Fibroblast of the conjunctiva (primary cell): ENCODE results near the gene EPHA6.

ENCODE experiments used
- DNase-seq: peaks from one replicate; pipeline ENCODE4 v3.0.0-alpha.2; 2010; ENCODE audit warnings: low read depth

The EPHA6 gene

DNA sequence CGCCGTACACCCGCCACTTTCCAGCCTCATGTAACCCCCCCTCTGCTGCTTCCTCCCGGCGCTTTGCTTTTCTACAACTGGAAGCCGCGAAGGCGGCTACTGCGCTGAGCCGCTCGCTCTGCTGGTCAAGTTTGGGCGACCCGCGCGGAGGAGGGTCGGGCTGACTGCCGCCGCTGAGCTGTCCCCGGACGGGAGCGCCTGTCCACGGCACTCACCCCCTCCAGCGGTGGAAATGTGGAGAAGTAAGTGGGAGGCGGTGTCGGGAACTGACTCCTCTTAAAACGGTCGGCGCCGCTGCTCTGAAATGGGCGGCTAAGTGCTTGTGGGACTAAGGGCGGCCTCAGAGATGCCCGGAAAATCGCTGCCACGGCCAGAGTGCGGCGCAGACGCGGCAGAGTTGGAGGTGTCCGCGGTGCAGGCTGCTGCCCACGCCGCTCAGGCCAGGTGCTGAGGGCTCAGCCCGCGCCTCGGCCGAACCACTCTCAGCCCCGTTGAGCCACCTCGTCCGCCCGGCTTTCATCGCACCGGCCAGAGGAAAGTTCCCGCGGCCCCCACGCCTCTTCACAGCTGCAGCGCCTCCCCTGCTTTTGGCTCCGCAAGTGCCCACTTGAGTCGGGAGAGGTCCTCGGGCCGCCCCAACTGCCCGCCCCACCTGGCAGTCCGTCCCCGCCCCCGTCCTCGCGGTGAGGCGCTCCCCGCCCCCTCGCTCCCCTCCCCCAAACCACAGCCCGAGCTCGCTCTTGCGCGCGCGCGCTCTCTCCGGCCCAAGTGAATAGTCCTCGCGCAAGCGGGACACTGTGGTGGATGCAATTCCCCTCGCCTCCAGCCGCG is at the start of gene EPHA6:
TSS of gene EPHA6 (plus strand) at position 775 of the 831 bp plus-strand sequence.
- DNase-seq = peak; percentile 17

DNA sequence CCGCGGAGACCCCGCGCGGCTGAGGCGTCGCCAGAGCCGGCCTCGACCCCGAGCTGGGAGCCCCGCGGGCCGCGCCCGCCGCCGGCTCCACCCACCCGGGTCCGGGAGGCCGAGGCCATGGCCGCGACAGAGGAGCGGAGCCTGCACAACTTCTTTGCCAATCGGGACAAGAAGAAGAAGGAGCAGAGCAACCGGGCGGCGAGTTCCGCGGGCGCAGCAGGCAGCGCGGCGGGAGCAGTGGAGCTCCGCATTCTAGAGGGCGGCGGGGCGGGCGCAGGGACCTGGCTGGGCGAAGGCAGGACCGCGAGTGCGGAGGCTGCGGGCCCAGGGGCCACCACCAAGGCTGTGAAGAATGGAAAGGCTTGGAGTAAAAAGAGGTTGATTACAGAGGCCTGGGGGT is 37.6 kb upstream of the EPHA6 start:
- no peak for DNase-seq

DNA sequence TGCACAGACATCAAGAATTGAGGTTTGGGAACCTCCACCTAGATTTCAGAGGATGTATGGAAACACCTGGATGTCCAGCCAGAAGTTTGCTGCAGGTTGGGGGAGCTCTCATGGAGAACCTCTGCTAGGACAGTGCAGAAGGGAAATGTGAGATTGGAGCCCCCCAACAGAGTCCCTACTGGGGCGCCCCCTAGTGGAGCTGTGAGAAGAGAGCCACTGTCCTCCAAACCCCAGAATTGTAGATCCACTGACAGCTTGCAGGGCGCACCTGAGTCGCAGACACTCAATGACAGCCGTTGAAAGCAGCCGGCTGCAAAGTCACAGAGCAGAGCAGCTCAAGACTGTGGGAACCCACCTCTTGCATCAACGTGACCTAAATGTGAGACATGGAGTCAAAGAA is 34.6 kb upstream of the EPHA6 start:
- DNase-seq = no peak

DNA sequence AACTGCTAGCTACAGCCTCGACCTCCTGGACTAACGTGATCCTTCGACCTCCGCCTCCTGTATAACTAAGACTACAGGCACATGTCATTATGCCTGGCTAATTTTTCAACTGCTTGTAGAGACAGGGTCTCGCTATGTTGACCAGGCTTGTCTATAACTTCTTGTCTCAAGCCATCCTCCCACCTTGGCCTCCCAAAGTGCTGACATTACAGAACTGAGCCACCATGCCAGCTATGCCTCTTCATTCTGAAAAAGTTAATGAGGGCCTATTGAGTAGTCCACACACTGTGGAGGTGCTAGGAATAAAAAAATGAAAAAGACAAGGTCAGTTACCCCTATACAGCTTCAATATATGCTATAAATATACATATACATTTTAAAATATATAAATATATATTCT is 18.3 kb upstream of the EPHA6 start:
- no peak for DNase-seq

DNA sequence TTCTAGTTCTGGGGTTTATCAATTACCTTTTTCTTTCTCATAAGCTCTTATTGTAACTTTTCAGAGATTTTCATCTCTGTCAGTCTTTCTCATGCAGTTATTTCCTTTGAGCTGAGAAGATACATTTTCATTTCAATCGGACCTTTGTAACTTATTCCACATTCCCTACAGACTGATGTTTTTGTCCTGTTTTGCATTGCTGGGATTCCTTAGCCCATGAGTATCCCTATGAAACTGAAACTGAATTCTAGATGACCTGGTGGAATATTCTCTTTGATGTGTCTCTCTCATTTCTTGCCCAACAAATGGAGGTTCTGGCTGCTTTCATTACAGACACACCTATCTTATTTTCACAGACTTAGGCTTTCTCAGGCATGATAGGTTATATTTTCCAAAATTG is 10.5 kb upstream of the EPHA6 start:
- no peak for DNase-seq

GRCh38 chr3:96806341-96806740 is 8.1 kb upstream of the EPHA6 start:
- no peak for DNase-seq

DNA sequence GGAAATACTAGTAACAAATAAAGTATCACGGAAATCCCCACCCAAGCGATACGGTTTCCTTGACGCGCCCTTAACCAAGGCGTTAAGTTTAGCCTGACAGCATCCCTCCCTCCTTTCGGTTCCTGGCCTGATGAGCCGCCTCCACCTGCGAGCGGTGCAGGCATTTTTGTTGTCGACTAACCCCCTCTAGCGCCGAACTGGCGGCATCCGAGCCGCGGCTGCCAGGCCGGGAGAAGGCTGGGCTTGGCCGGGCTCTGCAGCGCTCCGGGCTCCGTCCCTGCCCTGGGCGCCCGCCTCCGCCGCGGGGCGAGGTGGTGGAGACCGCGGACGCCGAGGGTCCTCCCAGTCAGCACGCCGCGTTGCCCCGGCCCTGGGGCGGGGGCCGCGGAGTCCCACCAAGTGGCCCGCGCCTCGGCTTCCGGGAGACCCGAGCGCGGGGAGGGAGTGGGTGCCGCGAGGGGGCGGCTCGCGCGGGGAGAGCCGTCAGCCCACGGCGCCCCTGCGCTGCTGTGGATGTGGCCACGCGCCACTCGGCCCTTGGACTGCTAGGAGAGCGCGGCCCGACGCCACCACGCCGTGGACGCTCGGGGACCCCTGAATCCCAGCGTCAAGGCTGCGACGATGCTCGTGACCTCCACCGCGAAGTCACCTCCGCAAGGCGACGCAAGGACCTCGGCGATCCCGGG is 1.1 kb upstream of the EPHA6 start:
- peak; percentile 41 for DNase-seq

DNA sequence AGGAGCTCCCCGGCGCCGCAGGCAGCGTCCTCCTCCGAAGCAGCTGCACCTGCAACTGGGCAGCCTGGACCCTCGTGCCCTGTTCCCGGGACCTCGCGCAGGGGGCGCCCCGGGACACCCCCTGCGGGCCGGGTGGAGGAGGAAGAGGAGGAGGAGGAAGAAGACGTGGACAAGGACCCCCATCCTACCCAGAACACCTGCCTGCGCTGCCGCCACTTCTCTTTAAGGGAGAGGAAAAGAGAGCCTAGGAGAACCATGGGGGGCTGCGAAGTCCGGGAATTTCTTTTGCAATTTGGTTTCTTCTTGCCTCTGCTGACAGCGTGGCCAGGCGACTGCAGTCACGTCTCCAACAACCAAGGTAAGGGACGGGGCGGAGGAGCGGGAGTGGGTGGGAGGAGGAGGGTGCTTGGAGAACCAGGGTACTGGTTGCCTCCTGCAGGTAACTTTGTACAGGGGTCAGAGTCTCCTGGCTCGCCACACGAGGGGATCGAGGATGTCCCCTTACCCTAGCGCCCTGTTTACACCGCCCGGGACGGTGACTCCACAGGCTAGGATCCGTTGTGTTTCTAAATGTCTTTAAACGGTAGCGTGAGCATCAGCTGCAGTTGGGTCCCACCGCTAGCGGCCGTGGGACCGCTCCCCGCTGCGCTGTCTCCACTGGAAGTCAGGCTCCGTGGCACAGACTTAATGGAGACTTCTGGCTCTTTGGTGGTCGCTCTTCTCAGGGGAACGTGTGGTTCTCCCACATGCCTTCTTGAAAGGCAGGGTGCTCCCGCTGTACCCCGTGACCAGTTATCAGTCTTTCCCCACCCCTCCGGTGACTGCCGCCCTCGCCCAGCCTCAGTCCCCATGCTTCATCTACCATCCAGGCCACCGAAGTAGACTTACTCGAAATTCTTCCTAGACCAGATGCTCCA is 515 bp downstream of the EPHA6 start:
- DNase-seq = no peak

GRCh38 chr3:96831175-96831574 is 16.8 kb downstream of the EPHA6 start:
- DNase-seq = no peak

DNA sequence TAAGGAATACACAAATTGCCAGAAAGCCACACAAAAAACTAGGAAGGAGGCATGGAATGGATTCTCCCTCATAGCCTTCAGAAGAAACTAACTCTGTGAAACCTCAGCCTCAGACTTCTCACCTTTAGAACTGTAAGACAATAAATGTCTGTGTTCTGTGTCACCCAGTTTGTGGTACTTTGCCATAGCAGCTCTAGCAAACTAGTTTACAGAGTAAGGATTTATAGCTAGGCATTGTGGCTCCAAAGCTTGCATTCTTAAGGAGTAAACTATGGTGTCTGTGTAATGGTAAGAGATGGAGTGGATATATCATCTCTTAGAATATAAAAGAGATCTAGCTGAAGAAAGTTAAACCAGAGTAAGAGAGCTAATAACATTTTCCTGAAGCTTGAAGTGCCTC is 18.9 kb downstream of the EPHA6 start:
- no peak for DNase-seq

GRCh38 chr3:96836153-96836915 is 21.9 kb downstream of the EPHA6 start:
- DNase-seq = no peak

DNA sequence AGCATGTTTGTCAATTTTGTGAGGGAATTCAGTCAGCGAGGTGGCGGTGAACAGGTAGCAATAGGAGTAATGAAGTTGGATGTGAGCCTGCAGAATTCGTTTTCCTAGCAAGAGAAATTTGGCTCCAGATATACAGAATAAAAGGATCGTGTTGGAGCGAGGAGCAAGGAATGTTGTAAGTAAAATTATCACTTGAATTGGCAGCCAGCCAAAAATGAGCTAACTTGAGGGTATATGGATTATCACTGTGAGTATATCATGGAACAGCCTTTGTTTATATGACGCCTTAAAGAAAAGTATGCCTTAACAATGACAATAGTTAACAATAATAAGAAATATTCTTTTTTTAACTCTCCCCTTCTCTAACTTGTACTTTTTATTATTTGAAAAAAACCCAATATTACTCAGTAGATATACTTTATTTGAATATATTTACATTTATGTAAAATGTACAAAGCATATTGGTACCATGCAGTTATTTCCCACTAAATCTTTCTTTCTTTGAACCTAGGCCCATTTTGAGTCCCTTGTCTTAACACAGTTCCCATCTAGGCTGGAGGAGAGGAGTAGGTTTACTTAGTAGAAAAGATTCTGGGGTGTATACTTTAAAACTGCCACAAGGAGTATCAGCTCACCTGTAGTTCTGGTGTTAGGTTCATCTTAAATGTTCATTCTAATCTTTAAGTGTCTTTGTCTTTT is 29.3 kb downstream of the EPHA6 start:
- DNase-seq = no peak

GRCh38 chr3:96844204-96844514 is 29.8 kb downstream of the EPHA6 start:
- DNase-seq = no peak

GRCh38 chr3:96852849-96853248 is 38.5 kb downstream of the EPHA6 start:
- DNase-seq = no peak

- no peak for DNase-seq
Observed at GRCh38 chr3:96860882-96861281, 46.5 kb downstream of the EPHA6 start.

DNA sequence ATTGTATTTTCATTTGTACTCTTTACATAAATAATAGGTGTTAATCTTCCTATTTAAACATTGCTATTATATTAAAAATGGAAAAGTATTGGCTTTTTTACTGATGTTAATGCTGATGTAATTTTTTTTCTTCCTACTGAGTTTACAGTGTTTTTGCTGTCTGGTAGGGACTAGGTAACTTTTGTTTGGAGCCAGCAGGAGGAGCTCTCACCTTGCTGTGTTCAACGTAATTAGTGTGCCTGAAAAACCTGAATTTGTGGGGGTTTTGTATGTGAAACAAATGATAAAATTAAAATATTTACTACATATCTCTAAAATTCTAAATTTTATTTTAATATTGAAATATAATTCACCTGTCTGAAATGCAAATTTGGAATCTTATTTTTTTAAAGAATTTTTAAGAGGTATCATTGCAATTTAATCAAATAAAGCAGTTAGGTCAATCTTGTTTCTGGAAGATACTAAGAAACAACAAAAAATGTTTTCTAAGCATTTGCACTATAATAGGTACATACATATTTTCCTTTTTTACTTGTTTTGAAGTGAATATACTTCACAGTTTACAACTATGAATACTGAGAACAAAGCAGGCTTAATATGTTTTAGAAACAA is 48.8 kb downstream of the EPHA6 start:
- peak; percentile 43 for DNase-seq

DNA sequence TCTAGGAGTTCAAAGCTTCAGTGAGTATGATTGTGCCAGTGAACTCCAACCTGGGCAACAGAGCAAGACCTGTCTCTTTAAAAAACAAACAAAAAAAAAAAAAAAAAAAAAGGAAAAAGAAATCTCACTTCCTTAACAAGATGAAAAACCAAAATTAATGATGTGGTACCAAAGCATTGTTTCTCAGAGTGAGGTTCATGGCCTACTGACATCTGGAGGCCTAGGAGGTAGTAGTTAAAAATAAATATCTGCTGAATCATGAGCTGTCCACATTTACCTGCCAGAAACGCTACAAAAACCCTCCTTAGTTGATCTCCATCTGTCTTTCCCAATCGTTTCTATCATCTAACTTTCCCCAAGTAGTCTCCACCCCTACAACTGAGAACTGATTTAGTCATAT is 51.2 kb downstream of the EPHA6 start:
- no peak for DNase-seq

DNA sequence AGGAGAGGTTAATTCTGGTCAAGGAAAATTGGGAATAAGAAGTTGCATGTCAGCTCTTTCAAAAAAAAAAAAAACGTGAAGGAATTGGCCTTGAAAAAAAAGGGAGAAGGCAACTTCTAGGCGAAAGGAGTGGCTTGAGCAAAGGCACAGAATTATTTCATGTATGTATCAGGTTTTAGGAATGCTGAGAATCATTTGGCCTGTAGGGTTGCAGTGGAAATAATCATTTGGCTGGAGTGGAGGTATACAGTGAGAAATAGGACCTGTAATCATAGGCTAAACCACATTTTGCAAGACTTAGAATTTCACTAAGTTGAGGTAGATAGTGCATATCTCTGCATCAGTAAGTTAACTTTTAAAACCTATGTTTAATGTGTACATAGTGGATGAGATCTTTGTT is 54.9 kb downstream of the EPHA6 start:
- DNase-seq = no peak

- no peak for DNase-seq
Observed at GRCh38 chr3:96877510-96877909, 63.1 kb downstream of the EPHA6 start.

DNA sequence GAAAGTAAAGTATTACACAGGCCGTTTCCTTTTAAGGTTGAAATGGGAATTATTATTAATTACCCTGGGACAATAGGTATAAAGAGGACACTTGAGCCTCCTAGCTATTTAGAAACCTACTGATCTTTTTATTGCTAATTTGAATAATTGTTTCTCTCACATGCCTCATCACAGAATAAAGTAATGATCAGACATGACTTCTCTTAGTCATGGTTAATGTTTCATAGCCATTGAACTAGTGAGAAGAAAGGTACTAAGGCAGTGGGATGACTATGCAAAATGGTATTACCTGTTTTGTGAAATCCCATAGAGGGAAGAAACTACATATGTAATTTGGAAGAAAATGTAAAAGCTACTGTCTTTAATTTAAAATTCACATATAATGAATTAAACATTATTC is 85.6 kb downstream of the EPHA6 start:
- DNase-seq = no peak

DNA sequence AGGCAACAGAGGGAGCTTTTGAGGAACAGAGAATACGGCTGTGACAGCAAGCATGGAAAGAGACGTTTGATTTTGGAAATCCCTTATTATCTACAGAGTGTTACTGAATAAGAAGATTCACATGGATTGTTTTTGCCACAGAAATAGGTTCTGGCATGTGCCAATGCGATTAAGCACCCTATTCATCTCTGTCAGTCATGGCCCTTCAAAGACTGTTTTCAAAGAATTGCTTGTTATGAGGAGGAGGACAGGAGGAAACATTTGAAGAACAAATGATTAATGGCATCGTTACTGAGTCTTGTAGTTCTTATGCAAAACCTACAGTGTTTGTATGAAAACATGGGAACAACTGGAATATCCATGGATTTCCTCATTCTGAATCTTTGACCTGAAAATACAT is 86.2 kb downstream of the EPHA6 start:
- DNase-seq = no peak
